Epithelial cell of proximal tubule (primary cell): ENCODE results near the gene CHTOP. TPM values are rescaled to one million over a fixed set of nuclear protein-coding genes. Genes with fewer than 3 reads are reported as not detected.

Experiments used
- DNase-seq: peaks from one replicate; pipeline ENCODE4 v3.0.0-alpha.2; 2011; ENCODE audit warnings: low read depth
- H3K4me3 ChIP-seq: 2 replicates; pipeline ENCODE4 v1.5.1; 2011; ENCODE audit warnings: low read depth, mild to moderate bottlenecking, low read length
- CTCF ChIP-seq: conservative IDR thresholded peaks from 2 replicates; pipeline ENCODE4 v1.5.1; 2012; ENCODE audit warnings: low read depth, mild to moderate bottlenecking, low read length
- total RNA-seq: library from RNA; depleted of rRNA; stranded (reverse); fragments of >200 nt; gene quantifications from 2 replicates; pipeline ENCODE4 v1.2.3, GENCODE V29; 2015

Gene CHTOP
- total RNA-seq, 1 donor from 2014 or later = 64.7 TPM

- no peak overlapping the region for H3K4me3 ChIP-seq
- DNase-seq = peak; percentile 64
- TF ChIP-seq CTCF = no peak
Measured at GRCh38 chr1:153597206-153597605, 36.7 kb upstream of the CHTOP start.

- no peak overlapping the region for H3K4me3 ChIP-seq
- DNase-seq = no peak
- TF ChIP-seq CTCF = no peak
Measured at GRCh38 chr1:153598309-153599172, 35.3 kb upstream of the CHTOP start.

- no peak for TF ChIP-seq CTCF
- no peak for DNase-seq
- no peak overlapping the region for H3K4me3 ChIP-seq
Measured at GRCh38 chr1:153599847-153600246, 34.0 kb upstream of the CHTOP start.

- TF ChIP-seq CTCF = no peak
- no peak for DNase-seq
- no peak overlapping the region for H3K4me3 ChIP-seq
Measured at GRCh38 chr1:153602749-153603148, 31.1 kb upstream of the CHTOP start.

GRCh38 chr1:153606194-153606593, 27.7 kb upstream of the CHTOP start:
- H3K4me3 ChIP-seq = no peak overlapping the region
- no peak for DNase-seq
- TF ChIP-seq CTCF = no peak

GRCh38 chr1:153607381-153607780, 26.5 kb upstream of the CHTOP start:
- no peak for DNase-seq
- no peak for TF ChIP-seq CTCF
- peak overlapping the region; percentile 99 for H3K4me3 ChIP-seq
